GM12878 (cell line): ENCODE data around the gene CARD10. TPM values are rescaled to one million over a fixed set of nuclear protein-coding genes. Genes with fewer than 3 reads are reported as not detected.

Source experiments
- ATAC-seq: fragments of 200-7000 bp; cut with Tn5 transposase; 3 replicates; pipeline ENCODE4 v1.9.1; 2020; ENCODE audit warnings: mild to moderate bottlenecking, moderate library complexity
- BruUV-seq: library from RNA; stranded (reverse); fragments of 400-500 nt; replicated peaks from 2 replicates; lab custom pipeline; 2021; lab: Mats Ljungman, UMichigan
- CTCF ChIA-PET: fragments of 300-600 bp; sonication (Branson Sonifier 250); formaldehyde crosslinking; extraction: SDS; loops from one replicate; lab custom pipeline; 2021; ENCODE audit warnings: inconsistent platforms; lab: Yijun Ruan, JAX
- POLR2A ChIA-PET: fragments of 350-600 bp; formaldehyde crosslinking; extraction: SDS; loops from one replicate; lab custom pipeline; 2021; ENCODE audit warnings: inconsistent platforms; lab: Charles Lee
- RAD21 ChIA-PET: fragments of 300-600 bp; sonication (Branson Sonifier 250); formaldehyde crosslinking; loops from one replicate; lab custom pipeline; 2023; ENCODE audit warnings: antibody characterized with exemption; ENCODE audit not compliant: unreplicated experiment; lab: Charles Lee
- SMC1A ChIA-PET: fragments of 300-600 bp; sonication (Branson Sonifier 250); formaldehyde crosslinking; loops from one replicate; lab custom pipeline; 2023; ENCODE audit not compliant: unreplicated experiment, uncharacterized antibody; lab: Charles Lee
- DNase-seq: peaks from one replicate; pipeline ENCODE4 v3.0.0-alpha.2; 2011; ENCODE audit warnings: low read depth, low spot score
- FAIRE-seq: peaks from 3 replicates; lab custom pipeline; 2011; peaks lifted over from hg19 to GRCh38; lab: Jason Lieb, UNC
- H2AFZ ChIP-seq: 2 replicates; pipeline ENCODE4 v1.6.0; 2011; ENCODE audit warnings: low read depth, low read length, control low read depth; ENCODE audit not compliant: control insufficient read depth
- H3K27ac ChIP-seq: 2 replicates; pipeline ENCODE4 v1.5.1; 2011; ENCODE audit warnings: control low read depth; ENCODE audit not compliant: control insufficient read depth, insufficient read depth
- H3K27me3 ChIP-seq, 2 experiments: replicated peaks in 1 of 2; 2 replicates each; pipeline versions ENCODE4 v1.6.0 to v1.6.1; 2011; ENCODE audit warnings: low read length in 1 of 2; ENCODE audit not compliant: control insufficient read depth in 2 of 2, insufficient read depth in 2 of 2
- H3K36me3 ChIP-seq, 2 experiments: 2 replicates each; pipeline ENCODE4 v1.5.1; 2011; ENCODE audit warnings: low read length in 1 of 2; ENCODE audit not compliant: control insufficient read depth in 2 of 2, insufficient read depth in 2 of 2
- H3K4me1 ChIP-seq: 2 replicates; pipeline ENCODE4 v1.6.1; 2011; ENCODE audit warnings: mild to moderate bottlenecking, low read length, moderate library complexity, mixed read lengths; ENCODE audit not compliant: control insufficient read depth, insufficient read depth
- H3K4me2 ChIP-seq: 2 replicates; pipeline ENCODE4 v1.6.0; 2011; ENCODE audit warnings: control low read depth; ENCODE audit not compliant: control insufficient read depth, insufficient read depth
- H3K4me3 ChIP-seq: fragments of 200-600 bp; sonication (generic); 2 replicates; pipeline ENCODE4 v1.5.1; 2016
- H3K79me2 ChIP-seq: 2 replicates; pipeline ENCODE4 v1.6.0; 2011; ENCODE audit warnings: low read length; ENCODE audit not compliant: control insufficient read depth, insufficient read depth
- H3K9ac ChIP-seq: 2 replicates; pipeline ENCODE4 v1.8.0; 2011; ENCODE audit warnings: low read length, control low read depth, mixed read lengths; ENCODE audit not compliant: control insufficient read depth, insufficient read depth
- H3K9me3 ChIP-seq: replicated peaks from 3 replicates; pipeline ENCODE4 v1.5.1; 2011; ENCODE audit warnings: mild to moderate bottlenecking, low read length; ENCODE audit not compliant: control insufficient read depth, insufficient read depth
- H4K20me1 ChIP-seq: 2 replicates; pipeline ENCODE4 v1.6.0; 2011; ENCODE audit not compliant: control insufficient read depth, insufficient read depth
- BACH1 ChIP-seq: fragments of 450-650 bp; IDR thresholded peaks from 2 replicates; pipeline ENCODE4 v1.6.1; 2017; ENCODE audit warnings: mild to moderate bottlenecking, borderline replicate concordance
- CREB1 ChIP-seq: IDR thresholded peaks from 2 replicates; pipeline ENCODE4 v1.6.1; 2012; ENCODE audit warnings: low read depth, mild to moderate bottlenecking, inconsistent platforms
- HDAC2 ChIP-seq: fragments of 200-600 bp; sonication (generic); IDR thresholded peaks from 2 replicates; pipeline ENCODE4 v1.6.1; 2017
- MLLT1 ChIP-seq: fragments of 450-650 bp; IDR thresholded peaks from 2 replicates; pipeline ENCODE4 v1.6.1; 2016; ENCODE audit warnings: mild to moderate bottlenecking
- NFYB ChIP-seq: IDR thresholded peaks from 2 replicates; pipeline ENCODE4 v1.6.1; 2011; ENCODE audit warnings: low read depth, mild to moderate bottlenecking, low read length, improper control_type of control experiment, moderate library complexity; ENCODE audit not compliant: insufficient read depth
- SUPT20H ChIP-seq: IDR thresholded peaks from 2 replicates; pipeline ENCODE4 v1.6.1; 2011; ENCODE audit warnings: low read depth, mild to moderate bottlenecking, low read length, moderate library complexity, borderline replicate concordance; ENCODE audit not compliant: control insufficient read depth
- TAF1 ChIP-seq: IDR thresholded peaks from 2 replicates; pipeline ENCODE4 v1.6.1; 2011; ENCODE audit warnings: mild to moderate bottlenecking, low read depth, low read length, borderline replicate concordance
- ZBTB11 ChIP-seq: fragments of 450-650 bp; formaldehyde crosslinking; IDR thresholded peaks from 2 replicates; pipeline ENCODE4 v1.5.0; 2022; ENCODE audit warnings: mild to moderate bottlenecking, missing genetic modification characterization
- ZNF384 ChIP-seq: IDR thresholded peaks from 2 replicates; pipeline ENCODE4 v1.6.1; 2012; ENCODE audit warnings: low read depth, mild to moderate bottlenecking, low read length, improper control_type of control experiment, borderline replicate concordance
- WGBS: methylation state at CpG from one replicate; pipeline ENCODE4 v1.1.6; 2016; ENCODE audit warnings: low lambda C conversion rate; ENCODE audit not compliant: insufficient replicate concordance, insufficient coverage; ENCODE audit errors: missing lambda C conversion rate; 5-methylcytosine and 5-hydroxymethylcytosine counted together
- in situ Hi-C: fragments of 300-500 bp; cut with MboI; formaldehyde crosslinking; loops from 9 replicates; pipeline ENCODE4 v1.14.3; 2018; ENCODE audit warnings: mixed read lengths
- intact Hi-C: fragments of 100-400 bp; cut with micrococcal nuclease; formaldehyde crosslinking; loops from one replicate; pipeline ENCODE4 v1.14.2; 2022; ENCODE audit not compliant: unreplicated experiment
- polyA plus RNA-seq, 11 experiments: library from polyadenylated mRNA; depleted of rRNA in 4 of 11; unstranded in 6 of 11; stranded (reverse) in 5 of 11; fragments of >200 nt; fragmentation: Nextera tagmentation in 4 of 11; fragmentation: Illumina TruSeq in 1 of 11; extraction: Ambion mirVana in 4 of 11; extraction: Trizol in 1 of 11; gene quantifications; 1 replicate in 1 of 11; 2 replicates in 10 of 11; pipeline versions ENCODE4 v1.2.1 to v1.2.3, GENCODE V29; 2011 to 2016; ENCODE audit warnings: inconsistent platforms in 2 of 11, missing spikeins in 2 of 11, low read depth in 1 of 11
- total RNA-seq, 4 experiments: library from RNA; depleted of rRNA in 3 of 4; stranded (reverse); fragments of >200 nt in 3 of 4; fragmentation: Illumina TruSeq in 1 of 4; extraction: Trizol in 1 of 4; gene quantifications; 2 replicates each; pipeline versions ENCODE4 v1.2.1 to v1.2.3, GENCODE V29; 2013 to 2021

CARD10 gene
- total and polyA plus RNA-seq, 10 of the 15 experiments (the other 5 are each of a cell fraction or from before 2014, with no cell fraction given), result 0.08 to 0.10 (median 0.10) TPM; not detected in 7

GRCh38 chr22:37509059-37509860 is 10.0 kb downstream of the CARD10 start:
- WGBS, result 22% methylated on average over 8 of the region's 10 CpGs
- no peak overlapping the region for H3K9ac ChIP-seq
- no peaks in the 10 kb centered on the region for H3K9me3 ChIP-seq
- no peak for FAIRE-seq
- no peak for DNase-seq
- in situ Hi-C loops (no loop called here), intact Hi-C loops (no loop called here)
- no peak overlapping the region for H3K4me3 ChIP-seq
- ChIA-PET SMC1A (no interaction called here), RAD21 (no interaction called here), CTCF (interaction anchor here (1.6 kb wide), 1 partner anchor 12 kb away, joined by 7 read pairs; no protein-coding TSS in a partner anchor), POLR2A (no interaction called here)
- H3K79me2 ChIP-seq, result no peaks in the 10 kb centered on the region
- H2AFZ ChIP-seq, result no peak overlapping the region
- ATAC-seq, result no peak
- H3K27me3 ChIP-seq, result no peaks in the 10 kb centered on the region
- no peak overlapping the region for H3K27ac ChIP-seq
- TF ChIP-seq TAF1 (no peak), ZNF384 (no peak), HDAC2 (no peak), NFYB (no peak)
- H3K36me3 ChIP-seq, result no peaks in the 10 kb centered on the region
- no TSS peak for BruUV-seq
- H3K4me1 ChIP-seq, result no peaks in the 10 kb centered on the region
- no peaks in the 10 kb centered on the region for H4K20me1 ChIP-seq
- no peak overlapping the region for H3K4me2 ChIP-seq

- H3K9ac ChIP-seq, result no peak overlapping the region
- ATAC-seq (no peak), DNase-seq (no peak), FAIRE-seq (no peak)
- no peaks in the 10 kb centered on the region for H3K9me3 ChIP-seq
- no peak overlapping the region for H3K27ac ChIP-seq
- H3K79me2 ChIP-seq, result no peaks in the 10 kb centered on the region
- POLR2A ChIA-PET, result no interaction called here
- H2AFZ ChIP-seq, result no peak overlapping the region
- RAD21 ChIA-PET, result no interaction called here
- H4K20me1 ChIP-seq, result no peaks in the 10 kb centered on the region
- no peak overlapping the region for H3K4me3 ChIP-seq
- intact Hi-C loops, result no loop called here
- SMC1A ChIA-PET, result no interaction called here
- H3K36me3 ChIP-seq, result no peaks in the 10 kb centered on the region
- no peaks in the 10 kb centered on the region for H3K27me3 ChIP-seq
- WGBS, result 55% methylated on average over 22 of the region's 22 CpGs
- CTCF ChIA-PET, result interaction anchor here (0.7 to 1.6 kb wide), 2 partner anchors 11 to 59 kb away, joined by 3 to 7 read pairs; no protein-coding TSS in a partner anchor
- H3K4me1 ChIP-seq, result no peaks in the 10 kb centered on the region
- no TSS peak for BruUV-seq
- in situ Hi-C loops, result no loop called here
- no peak overlapping the region for H3K4me2 ChIP-seq
- TF ChIP-seq ZNF384 (no peak), CREB1 (no peak), MLLT1 (no peak), SUPT20H (no peak), BACH1 (no peak), ZBTB11 (no peak)
Observed at GRCh38 chr22:37508431-37508992, 10.7 kb downstream of the CARD10 start.
